Epithelial cell of proximal tubule (primary cell): ENCODE data around the gene SCGB2B2. TPM values are rescaled to one million over a fixed set of nuclear protein-coding genes. Genes with fewer than 3 reads are reported as not detected.
"Not testable (repeated sequence)": the region's sequence is repeated elsewhere in the genome, so short reads cannot be mapped to it uniquely, and the experiment has no call there.

Experiments used
- DNase-seq: peaks from one replicate; pipeline ENCODE4 v3.0.0-alpha.2; 2011; ENCODE audit warnings: low read depth
- H3K4me3 ChIP-seq: 2 replicates; pipeline ENCODE4 v1.5.1; 2011; ENCODE audit warnings: low read depth, mild to moderate bottlenecking, low read length
- CTCF ChIP-seq: conservative IDR thresholded peaks from 2 replicates; pipeline ENCODE4 v1.5.1; 2012; ENCODE audit warnings: low read depth, mild to moderate bottlenecking, low read length
- total RNA-seq: library from RNA; depleted of rRNA; stranded (reverse); fragments of >200 nt; gene quantifications from 2 replicates; pipeline ENCODE4 v1.2.3, GENCODE V29; 2015

SCGB2B2 gene
- total RNA-seq, 1 donor from 2014 or later: not detected

GRCh38 chr19:34711890-34712289 lies 34.9 kb upstream of the SCGB2B2 start:
- no peak for DNase-seq
- no peak overlapping the region for H3K4me3 ChIP-seq
- TF ChIP-seq CTCF: no peak

DNA sequence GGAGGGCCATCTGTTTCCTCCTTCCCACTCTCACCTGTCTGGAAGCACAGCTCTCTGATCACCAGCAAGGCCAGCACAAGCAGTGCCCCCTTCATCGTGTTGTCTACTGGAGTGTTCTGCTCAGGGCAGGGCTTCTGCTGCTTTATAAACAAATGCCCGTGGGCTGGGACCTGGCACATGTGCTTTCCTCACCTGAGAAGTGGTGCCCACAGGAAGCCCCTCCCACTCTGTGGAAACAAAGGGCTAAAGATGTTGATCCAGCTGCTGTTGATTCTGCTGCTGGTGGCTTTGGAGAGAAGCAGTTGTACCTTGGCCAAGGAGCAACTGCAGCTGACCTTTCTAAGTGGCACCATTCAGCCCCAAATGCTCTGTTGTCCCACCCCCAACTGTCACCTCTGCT lies 30.7 kb upstream of the SCGB2B2 start:
- no peak overlapping the region for H3K4me3 ChIP-seq
- TF ChIP-seq CTCF: no peak
- DNase-seq: no peak

DNA sequence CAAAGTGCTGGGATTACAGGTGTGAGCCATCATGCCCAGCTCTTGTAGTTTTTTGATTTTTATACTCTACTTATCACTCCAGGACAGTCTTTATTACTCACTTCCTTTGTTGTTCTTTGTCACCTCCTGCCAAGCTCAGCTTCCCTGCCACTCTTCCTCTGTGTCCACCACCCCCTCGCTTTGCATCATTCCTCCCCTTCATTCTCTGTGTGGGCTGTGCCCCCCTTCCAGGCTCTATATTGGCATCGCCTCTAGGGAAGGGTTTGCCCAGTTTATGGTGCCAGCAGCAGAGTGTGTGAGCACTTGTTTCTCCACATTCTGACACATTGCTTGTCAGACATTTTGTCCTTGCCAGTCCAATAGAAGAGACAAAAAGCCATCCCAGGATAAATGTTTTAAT lies 15.6 kb upstream of the SCGB2B2 start:
- no peak for DNase-seq
- TF ChIP-seq CTCF: no peak
- H3K4me3 ChIP-seq: no peak overlapping the region

GRCh38 chr19:34690372-34690771 lies 13.4 kb upstream of the SCGB2B2 start:
- no peak for DNase-seq
- TF ChIP-seq CTCF: no peak
- no peak overlapping the region for H3K4me3 ChIP-seq

DNA sequence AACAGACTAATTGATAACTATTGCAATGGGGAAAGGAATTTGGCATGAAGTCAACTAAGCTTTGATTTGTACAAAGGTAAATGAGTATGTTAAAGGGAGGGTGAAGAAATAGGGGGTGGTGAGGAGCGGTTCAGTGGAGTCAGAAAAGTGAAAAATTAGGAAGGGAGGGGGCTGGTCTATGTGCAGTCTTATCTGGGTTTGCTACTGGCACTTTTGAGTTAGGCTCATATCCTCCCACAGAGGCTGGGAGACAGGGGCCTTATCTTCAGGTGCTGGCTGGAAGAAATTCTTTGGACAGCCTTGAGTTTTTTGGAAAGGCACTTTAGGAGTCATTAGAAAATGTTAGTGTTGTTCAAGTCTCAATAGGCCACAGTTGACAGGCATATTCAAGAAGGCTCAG lies 11.6 kb upstream of the SCGB2B2 start:
- TF ChIP-seq CTCF: no peak
- DNase-seq: no peak
- H3K4me3 ChIP-seq: no peak overlapping the region

DNA sequence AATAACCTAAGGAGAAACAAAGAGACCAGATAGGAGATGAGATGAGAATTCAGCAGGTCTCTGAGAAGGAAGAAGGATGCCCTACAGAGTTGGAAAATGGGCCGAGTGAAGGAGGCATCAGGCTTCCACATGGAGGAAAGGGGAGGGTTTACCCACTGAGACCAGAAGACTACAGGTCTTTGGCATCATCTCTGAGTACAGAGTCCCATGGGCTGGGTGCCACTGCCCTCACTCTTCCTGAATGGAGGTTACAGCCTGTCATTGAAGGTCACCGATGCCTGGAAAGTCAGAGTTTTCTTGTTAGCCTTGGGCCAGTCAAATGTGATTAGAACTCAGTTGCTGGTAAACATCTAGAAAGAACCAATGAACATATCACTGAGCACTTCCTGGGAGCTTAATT lies 10.4 kb upstream of the SCGB2B2 start:
- DNase-seq: no peak
- no peak overlapping the region for H3K4me3 ChIP-seq
- TF ChIP-seq CTCF: no peak

DNA sequence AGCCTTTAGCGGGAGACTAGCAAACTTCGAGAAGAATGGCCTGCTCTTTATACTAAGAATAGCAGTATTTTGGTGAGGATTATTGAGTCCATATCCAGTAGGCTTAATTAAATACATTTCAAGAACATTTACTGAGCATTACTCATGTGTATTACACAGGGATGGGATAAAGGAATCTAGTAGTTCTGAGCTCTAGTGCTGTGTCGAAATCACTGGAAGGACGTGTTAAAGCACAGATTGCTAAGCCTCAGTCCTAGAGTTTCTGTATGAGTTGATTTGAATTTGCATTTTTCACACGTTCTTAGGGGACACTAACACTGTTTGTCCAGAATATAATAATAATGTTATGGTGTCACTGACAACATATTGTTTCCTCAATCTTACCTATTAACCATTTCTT lies 9.5 kb upstream of the SCGB2B2 start:
- DNase-seq: no peak
- no peak overlapping the region for H3K4me3 ChIP-seq
- no peak for TF ChIP-seq CTCF

DNA sequence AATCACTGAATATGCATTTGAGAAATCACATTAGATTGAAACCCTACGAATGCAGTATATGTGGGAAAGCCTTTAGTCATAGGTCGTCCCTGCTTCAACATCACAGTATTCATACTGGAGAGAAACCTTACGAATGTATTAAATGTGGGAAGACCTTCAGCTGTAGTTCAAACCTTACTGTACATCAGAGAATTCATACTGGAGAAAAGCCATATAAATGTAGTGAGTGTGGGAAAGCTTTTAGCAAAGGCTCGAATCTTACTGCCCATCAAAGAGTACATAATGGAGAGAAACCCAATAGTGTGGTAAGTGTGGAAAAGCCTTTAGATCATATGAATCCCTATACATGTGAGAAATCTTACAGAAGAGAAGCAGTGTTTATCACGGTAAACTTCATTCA lies 8.3 kb upstream of the SCGB2B2 start:
- not testable (repeated sequence) for H3K4me3 ChIP-seq, DNase-seq
